OCI-LY7 (cell line): ENCODE measurements around the gene ABCG2.

Source experiments
- CTCF ChIP-seq: fragments of 200-600 bp; sonication (generic); conservative IDR thresholded peaks from 2 replicates; pipeline ENCODE4 v1.5.1; 2014; ENCODE audit warnings: mild to moderate bottlenecking, antibody characterized with exemption, low read length, moderate library complexity, mixed read lengths
- EZH2phosphoT487 ChIP-seq: fragments of 200-600 bp; sonication (generic); IDR thresholded peaks from 2 replicates; pipeline ENCODE4 v1.6.1; 2018; ENCODE audit warnings: low read depth, borderline replicate concordance, mild to moderate bottlenecking, mixed run types, antibody characterized with exemption, low read length, moderate library complexity, mixed read lengths

- TF ChIP-seq CTCF (no peak), EZH2phosphoT487 (no peak)
Measured at GRCh38 chr4:88137112-88137511, 21.3 kb downstream of the ABCG2 start.
